HUDEP-2 (cell line): ENCODE data around the gene MIEF2.

Experiments used
- DNase-seq, 76 experiments: peaks; one replicate each; lab custom pipeline; 2025; ENCODE audit not compliant: unreplicated experiment in 76 of 76; lab: John Stamatoyannopoulos, UW

MIEF2 gene

GRCh38 chr17:18234853-18235380, 25.5 kb upstream of the MIEF2 start:
- DNase-seq: no peak

GRCh38 chr17:18235743-18236256, 24.7 kb upstream of the MIEF2 start:
- DNase-seq: peak in 16 of 76 experiments; percentile 1 to 66 (median 13)

GRCh38 chr17:18236494-18236893, 24.0 kb upstream of the MIEF2 start:
- DNase-seq: no peak

GRCh38 chr17:18237461-18237860, 23.0 kb upstream of the MIEF2 start:
- DNase-seq: no peak

- DNase-seq: no peak
Measured at GRCh38 chr17:18238299-18238698, 22.2 kb upstream of the MIEF2 start.

DNA sequence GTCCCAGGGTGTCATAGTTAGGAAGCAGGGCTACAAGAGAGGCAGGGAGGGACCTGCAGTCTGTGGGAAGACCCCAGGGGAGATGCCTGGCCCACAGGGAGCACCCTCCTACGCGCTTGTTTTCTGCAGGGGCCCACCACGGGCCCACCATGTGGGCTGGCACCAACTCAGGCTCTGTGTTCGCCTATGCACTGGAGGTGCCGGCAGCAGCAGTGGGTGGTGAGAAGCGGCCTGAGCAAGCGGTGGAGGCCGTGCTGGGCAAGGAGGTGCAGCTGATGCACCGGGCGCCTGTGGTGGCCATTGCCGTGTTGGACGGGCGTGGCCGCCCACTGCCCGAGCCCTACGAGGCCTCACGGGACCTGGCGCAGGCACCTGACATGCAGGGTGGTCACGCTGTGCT, 20.0 kb upstream of the MIEF2 start:
- DNase-seq: no peak

GRCh38 chr17:18241229-18241871, 19.1 kb upstream of the MIEF2 start:
- no peak for DNase-seq

- no peak for DNase-seq
Measured at GRCh38 chr17:18245038-18245776, 15.3 kb upstream of the MIEF2 start.

DNA sequence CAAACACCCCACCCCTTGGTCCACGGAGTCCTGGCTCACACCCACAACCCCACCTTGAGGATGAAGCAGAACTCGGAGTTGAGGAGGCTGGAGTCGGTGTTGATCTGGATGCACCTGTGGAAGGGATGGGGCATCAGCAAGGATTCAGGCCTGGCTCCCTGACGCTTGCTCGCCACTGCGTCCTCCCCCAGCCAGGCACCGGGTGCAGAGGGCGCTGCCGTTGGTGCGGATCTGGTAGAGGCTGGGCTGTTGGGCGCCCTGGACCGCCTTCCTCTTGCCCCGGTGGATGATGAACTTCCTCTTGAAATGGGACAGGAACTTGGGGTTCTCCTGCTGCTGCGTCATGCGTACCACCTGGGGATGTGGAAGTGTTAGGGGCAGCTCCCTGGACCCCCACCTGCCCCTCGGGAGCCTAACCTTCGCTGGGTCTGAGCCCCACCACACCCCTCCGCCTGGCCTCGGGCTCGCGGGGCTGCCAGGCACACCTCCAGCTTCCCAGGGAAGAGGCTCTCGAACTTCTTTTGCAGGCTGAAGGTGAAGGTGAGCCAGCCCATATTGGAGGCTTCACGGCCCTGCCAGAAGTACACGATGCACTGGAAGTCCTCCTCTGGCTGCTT, 14.2 kb upstream of the MIEF2 start:
- no peak for DNase-seq

DNA sequence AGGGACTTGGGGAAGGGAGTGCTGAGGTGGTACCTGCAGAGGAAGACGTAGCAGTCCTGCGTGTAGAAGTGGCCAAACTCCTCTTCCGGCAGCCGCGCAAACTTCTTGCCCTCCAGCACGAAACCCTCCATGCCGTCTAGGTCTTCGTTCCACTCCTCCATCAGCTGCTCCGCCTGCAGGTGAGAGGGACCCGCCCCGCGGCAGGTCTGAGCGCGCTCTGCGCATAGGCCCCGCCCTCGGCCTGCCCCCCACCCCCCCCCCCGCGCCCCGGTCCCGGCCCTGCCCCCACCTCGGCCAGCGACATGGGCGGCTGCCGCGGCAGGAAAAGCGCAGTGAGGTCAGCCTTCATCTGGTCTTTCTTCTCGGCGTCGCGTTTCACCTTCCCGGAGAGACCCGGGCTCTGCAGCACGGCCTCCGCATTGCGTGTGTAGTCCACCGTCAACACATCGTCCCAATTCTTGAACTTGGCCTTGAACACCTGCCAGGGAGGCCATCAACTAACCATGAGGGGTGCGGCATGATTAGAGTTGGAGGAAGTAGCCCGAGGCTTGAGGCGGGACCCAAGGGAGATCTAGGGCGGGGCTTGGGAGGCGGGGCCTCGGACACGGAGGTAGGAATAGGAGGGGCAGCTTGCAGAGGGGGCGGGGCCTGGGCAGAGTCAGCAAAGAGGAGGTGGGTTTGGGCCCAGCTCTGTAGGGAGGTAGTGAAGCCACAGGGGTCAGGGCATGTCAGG, 13.4 kb upstream of the MIEF2 start:
- peak in 57 of 76 experiments; percentile 3 to 81 (median 44) for DNase-seq

GRCh38 chr17:18247613-18248001, 12.9 kb upstream of the MIEF2 start:
- no peak for DNase-seq

DNA sequence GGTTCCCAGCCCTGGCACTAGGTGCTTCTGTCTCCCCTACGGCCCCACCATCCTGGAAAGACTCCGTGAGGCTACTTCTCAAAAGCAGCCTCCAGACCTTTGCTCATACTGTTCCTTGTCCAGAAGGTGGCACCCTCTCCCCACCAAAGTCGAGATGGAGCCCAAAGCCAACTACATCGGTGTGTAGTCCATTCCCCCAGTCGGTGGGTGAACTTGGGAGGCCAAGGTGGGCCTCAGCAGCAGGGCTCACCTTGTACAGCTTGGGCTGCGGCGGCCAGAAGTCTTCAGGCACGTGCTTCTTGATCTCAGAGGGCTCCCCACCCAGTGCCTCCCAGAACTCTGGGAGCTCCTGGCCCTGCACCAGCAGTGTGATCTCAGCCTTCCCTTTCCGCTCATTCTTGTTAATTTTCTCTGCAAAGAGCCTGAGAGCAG, 12.1 kb upstream of the MIEF2 start:
- peak in 62 of 76 experiments; percentile 5 to 71 (median 42) for DNase-seq

GRCh38 chr17:18248811-18249210, 11.7 kb upstream of the MIEF2 start:
- DNase-seq: no peak

GRCh38 chr17:18250259-18250658, 10.2 kb upstream of the MIEF2 start:
- DNase-seq: no peak

GRCh38 chr17:18250708-18251107, 9.8 kb upstream of the MIEF2 start:
- DNase-seq: no peak

- no peak for DNase-seq
Measured at GRCh38 chr17:18251204-18251603, 9.3 kb upstream of the MIEF2 start.

DNA sequence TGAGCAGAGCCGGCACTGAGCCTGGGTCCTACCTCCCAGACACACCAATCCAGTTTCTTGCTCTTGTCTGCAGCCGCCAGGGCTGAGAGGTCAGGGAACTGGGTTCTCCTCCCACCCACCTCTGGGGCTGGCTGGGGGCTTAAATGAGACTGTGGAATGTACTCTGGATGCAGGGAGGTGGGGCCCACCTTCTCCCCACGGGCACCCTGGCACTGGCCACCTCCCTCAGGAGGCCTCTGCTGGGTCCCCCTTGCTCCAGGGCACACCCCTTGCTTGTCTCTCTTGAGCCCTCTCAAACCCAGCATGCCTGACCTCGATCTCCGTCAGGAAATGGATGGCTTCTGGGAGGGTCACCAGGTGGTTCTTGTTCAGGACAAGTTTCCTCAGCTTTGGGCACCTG, 8.3 kb upstream of the MIEF2 start:
- no peak for DNase-seq

DNA sequence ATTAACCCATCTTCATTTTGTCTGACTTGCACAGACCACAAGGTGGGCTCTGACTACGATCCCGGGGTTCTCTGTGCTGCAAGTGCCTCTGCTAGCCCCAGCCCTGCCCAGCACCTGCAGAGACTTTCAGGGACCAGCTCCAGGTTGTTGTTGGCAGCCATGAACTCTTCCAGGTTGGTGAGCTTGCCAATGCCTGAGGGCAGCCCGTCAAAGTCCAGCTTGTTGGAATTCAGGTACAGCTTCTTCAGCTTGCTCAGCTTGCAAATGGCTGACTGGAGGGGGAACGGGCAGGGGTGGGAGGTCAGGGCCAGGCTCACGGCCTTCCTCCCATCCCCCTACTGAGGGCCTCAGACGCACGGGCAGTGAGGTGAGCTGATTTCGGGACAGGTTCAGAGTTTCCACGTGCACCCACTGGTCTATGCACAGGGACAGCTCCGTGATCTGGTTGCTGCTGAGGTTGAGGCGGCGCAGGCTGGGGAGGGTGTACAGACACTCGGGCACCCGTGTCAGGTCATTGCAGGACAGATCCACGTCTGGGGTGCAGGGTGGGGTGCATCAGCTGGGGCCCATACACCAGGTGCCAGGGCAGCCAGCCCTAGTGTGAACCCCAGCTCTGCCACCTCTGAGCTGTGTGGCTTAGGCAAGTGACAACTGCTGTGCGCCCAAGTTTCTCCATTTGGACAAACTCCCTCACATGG, 7.1 kb upstream of the MIEF2 start:
- DNase-seq: no peak

GRCh38 chr17:18253947-18254821, 6.3 kb upstream of the MIEF2 start:
- no peak for DNase-seq
